ENCODE results near the gene UBQLN4.

- TF ChIP-seq YY1 (IDR thresholded peaks at IDR 0.05; ENCODE audit: insufficient read depth, insufficient read length): no peak
- no peak for TF ChIP-seq ZNF274 (IDR thresholded peaks at IDR 0.05; ENCODE audit: low read depth, low read length)
- TF ChIP-seq SUZ12 (IDR thresholded peaks at IDR 0.05; ENCODE audit: extremely low read depth, insufficient read depth, insufficient read length): no peak
Measured at GRCh38 chr1:156063997-156064285, 10.3 kb upstream of the UBQLN4 start.

All from NT2/D1 (cell line).